Skin epidermis (tissue), 12 donors: ENCODE measurements around the gene KIF18A.
"Not testable (repeated sequence)": the region's sequence is repeated elsewhere in the genome, so short reads cannot be mapped to it uniquely, and the experiment has no call there.

Source experiments
- H3K27ac ChIP-seq, 21 experiments: fragments of 200-600 bp; sonication (generic) in 11 of 21; one replicate each; pipeline ENCODE4 v1.5.0; 2020; ENCODE audit warnings: mild to moderate bottlenecking in 3 of 21, inconsistent platforms in 2 of 21, moderate library complexity in 2 of 21
- H3K4me3 ChIP-seq, 7 experiments: fragments of 200-600 bp; sonication (generic) in 2 of 7; one replicate each; pipeline ENCODE4 v1.5.0; 2020; ENCODE audit warnings: inconsistent platforms in 2 of 7, mild to moderate bottlenecking in 2 of 7, moderate library complexity in 1 of 7

The KIF18A gene

GRCh38 chr11:28108958-28109357, 1.0 kb upstream of the KIF18A start:
- Histone ChIP-seq H3K4me3 (peak overlapping the region in 4 of 7 experiments; percentile 54 to 80 (median 64)), H3K27ac (peak overlapping the region in 14 of 21 experiments; percentile 83 to 91 (median 84))

GRCh38 chr11:28107191-28107749, 686 bp downstream of the KIF18A start:
- Histone ChIP-seq H3K4me3 (peak overlapping the region; percentile 41 to 80 (median 58)), H3K27ac (peak overlapping the region in 18 of 21 experiments; percentile 2 to 88 (median 82))

DNA sequence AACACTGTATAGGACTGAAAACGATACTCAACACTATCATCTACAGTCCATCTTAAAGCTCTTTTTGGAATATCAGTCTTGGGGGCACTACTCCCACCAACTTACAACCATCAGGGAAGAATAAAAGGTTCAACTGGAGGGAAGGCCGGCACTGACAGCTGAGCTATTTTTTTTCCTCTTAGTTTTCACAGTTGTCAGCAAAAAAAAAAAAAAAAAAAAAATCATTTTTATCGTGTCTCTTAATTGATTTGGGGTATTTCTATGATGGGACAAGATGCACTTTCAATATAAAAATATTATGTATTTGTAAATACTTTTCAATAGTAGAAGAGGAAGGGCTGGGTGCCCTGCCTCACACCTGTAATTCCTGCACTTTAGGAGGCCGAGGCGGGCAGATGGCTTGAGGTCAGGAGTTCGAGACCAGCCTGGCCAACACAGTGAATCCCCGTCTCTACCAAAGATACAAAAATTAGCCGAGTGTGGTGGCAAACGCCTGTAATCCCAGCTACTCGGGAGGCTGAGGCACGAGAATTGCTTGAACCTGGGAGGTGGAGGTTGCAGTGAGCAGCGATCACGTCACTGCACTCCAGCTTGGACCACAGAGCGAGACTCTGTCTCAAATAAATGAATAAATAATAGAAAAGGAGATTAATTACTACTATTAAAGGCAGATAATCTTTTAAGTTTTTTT, 1.5 kb downstream of the KIF18A start:
- peak overlapping the region in 1 of 21 experiments; percentile 84 for H3K27ac ChIP-seq
- H3K4me3 ChIP-seq: peak overlapping the region in 1 of 7 experiments; percentile 50

GRCh38 chr11:28105869-28106268, 2.1 kb downstream of the KIF18A start:
- H3K27ac ChIP-seq: no peak overlapping the region
- H3K4me3 ChIP-seq: no peak overlapping the region

DNA sequence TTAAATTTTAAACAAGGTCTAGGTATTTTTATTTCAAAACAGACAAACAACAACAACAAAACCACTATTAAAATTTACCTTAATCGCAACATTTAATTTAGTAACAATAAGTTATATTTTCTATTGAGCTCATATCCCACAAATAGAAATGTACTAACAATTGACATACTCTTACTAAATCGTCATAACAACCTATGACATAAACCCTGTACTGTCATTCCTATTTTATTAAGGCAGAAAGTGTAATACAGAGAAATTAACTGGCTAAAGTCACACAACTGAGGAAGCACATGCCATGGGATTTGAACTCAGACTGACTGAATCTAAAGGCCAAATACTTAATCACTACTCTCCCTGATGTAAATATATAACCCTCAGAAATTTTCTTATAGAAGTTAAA, 3.0 kb downstream of the KIF18A start:
- Histone ChIP-seq H3K4me3 (no peak overlapping the region), H3K27ac (no peak overlapping the region)

- no peak overlapping the region for H3K27ac ChIP-seq
Measured at GRCh38 chr11:28104425-28104824, 3.5 kb downstream of the KIF18A start.

GRCh38 chr11:28102300-28102699, 5.7 kb downstream of the KIF18A start:
- not testable (repeated sequence) for H3K4me3 ChIP-seq, H3K27ac ChIP-seq

More at GRCh38 chr11:28104425-28104824, 3.5 kb downstream of the KIF18A start:
- no peak overlapping the region for H3K4me3 ChIP-seq

- Histone ChIP-seq H3K4me3 (no peak overlapping the region), H3K27ac (no peak overlapping the region)
Measured at GRCh38 chr11:28100665-28101064, 7.3 kb downstream of the KIF18A start.

- no peak overlapping the region for H3K27ac ChIP-seq
- no peak overlapping the region for H3K4me3 ChIP-seq
Measured at GRCh38 chr11:28099715-28100114, 8.2 kb downstream of the KIF18A start.

DNA sequence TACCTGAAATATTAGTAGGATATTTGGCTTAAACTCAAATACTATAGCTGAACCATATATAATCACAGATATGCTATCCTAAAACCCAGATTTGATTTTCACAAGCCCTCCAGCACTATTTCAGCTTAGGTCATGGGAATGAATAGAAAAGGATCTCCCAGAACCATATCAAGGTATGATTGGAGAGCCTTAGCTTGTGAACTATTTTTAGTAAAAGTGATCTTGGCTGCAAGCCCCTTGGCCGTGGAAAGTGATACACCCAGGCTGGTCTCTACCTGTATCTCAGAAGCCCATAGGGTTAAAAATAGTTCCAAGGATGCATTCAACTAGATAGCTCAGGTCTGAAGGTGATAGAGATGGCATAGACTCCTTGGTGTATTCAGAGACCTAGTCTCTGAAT, 9.7 kb downstream of the KIF18A start:
- no peak overlapping the region for H3K4me3 ChIP-seq
- no peak overlapping the region for H3K27ac ChIP-seq

GRCh38 chr11:28092786-28093185, 15.2 kb downstream of the KIF18A start:
- Histone ChIP-seq H3K4me3 (no peak overlapping the region), H3K27ac (no peak overlapping the region)

DNA sequence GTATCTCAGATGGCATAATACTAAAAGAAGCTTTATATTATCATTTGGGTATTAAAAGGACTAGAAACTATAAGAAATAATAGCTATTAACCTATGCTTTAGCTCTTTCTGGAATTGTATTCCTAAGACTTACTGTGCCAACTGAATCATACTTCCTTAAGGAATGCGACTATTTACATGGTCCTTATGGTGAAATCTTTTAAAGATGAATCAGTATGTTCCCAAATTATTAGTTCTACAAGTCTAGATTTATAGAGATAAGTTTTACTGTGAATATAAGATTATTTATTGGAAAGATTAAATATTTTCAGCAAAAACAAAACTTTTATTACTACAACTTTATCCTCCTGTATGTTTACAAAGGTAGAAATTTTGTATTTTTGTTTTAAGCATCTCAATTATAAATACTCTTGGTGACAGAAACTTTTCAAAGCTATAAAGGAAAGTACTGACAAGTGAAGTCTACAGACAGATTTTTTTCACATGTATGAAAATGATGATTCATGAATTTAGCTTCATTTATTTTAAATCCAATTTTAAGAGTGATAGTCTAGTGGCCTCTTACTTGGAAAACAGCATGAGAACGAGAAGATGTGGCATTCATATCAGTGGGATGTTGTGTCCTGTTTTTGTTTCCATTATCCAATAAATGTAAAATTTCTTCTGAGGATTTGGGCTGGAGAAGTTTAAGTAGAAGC, 17.8 kb downstream of the KIF18A start:
- Histone ChIP-seq H3K4me3 (no peak overlapping the region), H3K27ac (no peak overlapping the region)

DNA sequence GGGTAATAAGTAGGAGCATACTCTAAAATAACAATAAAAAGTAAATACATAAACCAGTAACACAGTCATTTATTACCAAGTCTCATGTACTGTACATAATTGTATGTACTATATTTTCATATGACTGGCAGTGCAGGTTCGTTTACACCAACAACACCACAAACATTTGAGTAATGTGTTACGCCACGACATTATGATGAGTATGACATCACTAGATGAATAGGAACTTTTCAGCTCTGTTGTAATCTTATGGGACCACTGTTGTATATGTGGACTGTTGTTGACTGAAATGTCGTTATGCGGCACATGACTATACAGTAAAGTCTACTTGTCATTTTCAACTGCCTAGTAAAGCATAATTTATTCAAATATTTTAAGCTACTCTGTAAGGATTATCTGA, 18.6 kb downstream of the KIF18A start:
- no peak overlapping the region for H3K27ac ChIP-seq
- H3K4me3 ChIP-seq: no peak overlapping the region

DNA sequence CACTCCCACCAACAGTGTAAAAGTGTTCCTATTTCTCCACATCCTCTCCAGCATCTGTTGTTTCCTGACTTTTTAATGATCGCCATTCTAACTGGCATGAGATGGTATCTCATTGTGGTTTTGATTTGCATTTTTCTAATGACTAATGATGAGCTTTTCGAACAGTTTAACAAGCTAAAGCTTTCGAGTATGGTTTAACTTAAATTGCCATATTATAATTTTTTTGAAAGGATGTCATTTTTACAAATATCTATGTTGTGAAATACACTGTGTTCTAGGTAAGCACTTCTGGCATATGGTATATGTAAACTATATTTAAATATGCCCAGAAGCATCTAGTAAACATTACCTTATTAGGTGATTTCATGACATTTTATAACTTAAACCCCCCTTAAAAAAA, 20.3 kb downstream of the KIF18A start:
- H3K4me3 ChIP-seq, H3K27ac ChIP-seq: not testable (repeated sequence)

- H3K27ac ChIP-seq, H3K4me3 ChIP-seq: not testable (repeated sequence)
Measured at GRCh38 chr11:28087192-28087591, 20.8 kb downstream of the KIF18A start.

DNA sequence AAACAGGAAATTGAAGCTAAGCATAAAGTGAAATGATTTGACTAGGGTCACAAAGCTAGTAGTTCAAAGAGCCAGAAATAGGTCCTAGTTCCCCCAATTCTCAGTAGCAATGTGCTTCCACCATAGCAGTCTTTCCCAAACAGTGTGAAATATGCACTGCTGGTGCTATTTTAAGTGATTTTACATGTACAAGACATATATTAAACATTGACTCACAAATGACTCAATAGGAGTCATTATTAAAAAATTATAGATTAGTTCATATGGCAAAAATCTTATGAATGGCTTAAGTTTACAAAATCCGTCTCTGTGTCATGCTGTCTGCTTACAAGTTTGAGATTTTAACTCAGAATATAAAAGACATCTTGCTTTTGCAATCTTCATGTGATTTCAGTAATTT, 21.4 kb downstream of the KIF18A start:
- Histone ChIP-seq H3K4me3 (no peak overlapping the region), H3K27ac (no peak overlapping the region)

DNA sequence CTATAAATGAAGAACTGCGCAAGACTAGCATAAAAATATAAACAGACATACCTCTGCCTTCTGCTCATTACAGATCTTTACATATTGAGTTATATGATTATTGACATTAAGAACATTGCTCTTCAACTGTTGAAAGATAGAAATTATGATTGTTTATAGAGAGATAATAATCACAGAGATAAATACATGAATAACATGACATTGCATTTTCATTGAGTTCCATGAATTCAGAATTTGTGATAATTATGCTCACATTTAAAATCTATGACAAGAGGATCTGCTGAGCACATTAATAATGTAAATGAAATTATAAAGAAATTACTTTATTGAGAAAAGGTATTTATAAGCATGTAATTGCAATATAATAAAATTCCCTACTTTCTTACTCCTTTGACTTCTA, 24.8 kb downstream of the KIF18A start:
- no peak overlapping the region for H3K27ac ChIP-seq
- H3K4me3 ChIP-seq: no peak overlapping the region

DNA sequence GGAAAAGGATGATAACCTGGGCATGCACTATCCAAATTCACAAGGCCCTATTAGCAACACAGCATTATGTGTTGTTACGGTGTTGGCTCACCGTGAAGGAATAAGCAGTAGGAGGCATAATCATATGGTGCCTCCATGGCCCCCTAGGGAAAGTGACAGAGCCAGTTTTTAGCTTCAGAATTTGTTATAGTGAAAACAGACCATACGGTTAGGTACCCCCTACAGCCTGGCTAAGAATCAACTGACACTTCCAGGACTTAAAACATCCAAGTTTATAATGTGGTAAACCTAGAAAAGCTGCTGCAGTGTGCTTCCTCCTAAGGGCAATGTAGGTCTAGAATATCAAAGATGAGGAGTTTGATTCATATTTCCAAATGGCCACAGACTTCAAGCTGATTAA, 30.4 kb downstream of the KIF18A start:
- no peak overlapping the region for H3K4me3 ChIP-seq
- no peak overlapping the region for H3K27ac ChIP-seq

- no peak overlapping the region for H3K4me3 ChIP-seq
- no peak overlapping the region for H3K27ac ChIP-seq
Measured at GRCh38 chr11:28072321-28072720, 35.6 kb downstream of the KIF18A start.

DNA sequence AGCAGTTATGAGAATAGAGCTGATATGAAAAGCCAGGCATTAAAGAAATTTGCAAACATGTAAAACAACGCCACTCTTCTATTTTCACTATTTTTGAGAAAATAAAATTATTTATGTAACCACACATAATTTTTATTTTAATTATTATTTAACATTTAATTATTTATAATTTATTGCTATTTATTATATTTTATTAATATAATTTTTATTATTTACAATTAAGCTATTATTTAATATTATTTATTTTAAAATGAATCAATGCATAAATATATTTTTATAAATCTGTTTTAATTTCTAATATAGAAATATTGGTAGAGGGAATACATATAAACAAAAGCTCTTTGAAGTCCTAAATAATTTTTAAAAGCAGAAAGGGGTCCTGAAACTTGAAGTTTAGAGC, 36.7 kb downstream of the KIF18A start:
- Histone ChIP-seq H3K27ac (no peak overlapping the region), H3K4me3 (no peak overlapping the region)

GRCh38 chr11:28058333-28058732, 49.6 kb downstream of the KIF18A start:
- H3K4me3 ChIP-seq: no peak overlapping the region
- no peak overlapping the region for H3K27ac ChIP-seq
